Right renal pelvis (tissue), 4 donors: ENCODE measurements around the gene ADK. TPM values are rescaled to one million over a fixed set of nuclear protein-coding genes. Genes with fewer than 3 reads are reported as not detected.
A peak's percentile ranks its signal among the peaks of the same experiment; 100 is the strongest.
"Not testable (repeated sequence)": the region's sequence is repeated elsewhere in the genome, so short reads cannot be mapped to it uniquely, and the experiment has no call there.

Experiments used
- DNase-seq, 4 donors: peaks; one replicate each; pipeline ENCODE4 v3.0.0-alpha.2; 2013; ENCODE audit warnings: low read depth in 4 of 4, low spot score in 3 of 4, missing footprints in 1 of 4
- polyA plus RNA-seq, 4 donors: library from polyadenylated mRNA; unstranded; fragments of 120-200 nt; gene quantifications; one replicate each; pipeline ENCODE4 v1.2.1, GENCODE V29; 2013; ENCODE audit not compliant: insufficient read length in 4 of 4

ADK gene
- polyA plus RNA-seq: 10 to 100 TPM; 31.1 to 37.3 (median 33.0) TPM

GRCh38 chr10:74150990-74151878 lies at the start of gene ADK:
ADK (plus strand) TSS chr10:74151221; CDS start chr10:74151279, 58 bp downstream.
- DNase-seq: peak; percentile 99 to 100 (median 99)

GRCh38 chr10:74103560-74104258 lies 47.3 kb upstream of the ADK start:
- no peak for DNase-seq

- no peak for DNase-seq
Measured at GRCh38 chr10:74104480-74104879, 46.5 kb upstream of the ADK start.

- DNase-seq: no peak
Measured at GRCh38 chr10:74104996-74105395, 46.0 kb upstream of the ADK start.

GRCh38 chr10:74107391-74107790 lies 43.6 kb upstream of the ADK start:
- DNase-seq: no peak

- DNase-seq: no peak
Measured at GRCh38 chr10:74109452-74109851, 41.6 kb upstream of the ADK start.

- DNase-seq: no peak
Measured at GRCh38 chr10:74110120-74110519, 40.9 kb upstream of the ADK start.

- DNase-seq: no peak
Measured at GRCh38 chr10:74111799-74112198, 39.2 kb upstream of the ADK start.

GRCh38 chr10:74113546-74113945 lies 37.5 kb upstream of the ADK start:
- no peak for DNase-seq

- DNase-seq: no peak
Measured at GRCh38 chr10:74114041-74114448, 37.0 kb upstream of the ADK start.

GRCh38 chr10:74117738-74118137 lies 33.3 kb upstream of the ADK start:
- DNase-seq: no peak

GRCh38 chr10:74118804-74119203 lies 32.2 kb upstream of the ADK start:
- no peak for DNase-seq

- DNase-seq: no peak
Measured at GRCh38 chr10:74120911-74121310, 30.1 kb upstream of the ADK start.

- DNase-seq: no peak
Measured at GRCh38 chr10:74121368-74121767, 29.7 kb upstream of the ADK start.

GRCh38 chr10:74122060-74122459 lies 29.0 kb upstream of the ADK start:
- no peak for DNase-seq

GRCh38 chr10:74123081-74123480 lies 27.9 kb upstream of the ADK start:
- no peak for DNase-seq

- DNase-seq: no peak
Measured at GRCh38 chr10:74133923-74134820, 16.8 kb upstream of the ADK start.

- no peak for DNase-seq
Measured at GRCh38 chr10:74135452-74135851, 15.6 kb upstream of the ADK start.

GRCh38 chr10:74137992-74138391 lies 13.0 kb upstream of the ADK start:
- no peak for DNase-seq

- DNase-seq: not testable (repeated sequence)
Measured at GRCh38 chr10:74138596-74138995, 12.4 kb upstream of the ADK start.

GRCh38 chr10:74139981-74140380 lies 11.0 kb upstream of the ADK start:
- no peak for DNase-seq
